Gastroesophageal sphincter (tissue), 4 donors: ENCODE results near the gene GLRA1. TPM values are rescaled to one million over a fixed set of nuclear protein-coding genes. Genes with fewer than 3 reads are reported as not detected.

Source experiments
- ATAC-seq: fragments of 150-250 bp; one replicate; pipeline ENCODE4 v1.9.1; 2016; ENCODE audit warnings: mild to moderate bottlenecking, moderate library complexity
- H3K27ac ChIP-seq, 4 donors: fragments of 200-600 bp; sonication (generic) in 3 of 4; 1 replicate in 3 of 4; 2 replicates in 1 of 4; pipeline ENCODE4 v1.5.1; 2016 to 2019
- H3K27me3 ChIP-seq: fragments of 200-600 bp; sonication (generic); one replicate; pipeline ENCODE4 v1.5.1; 2019
- H3K36me3 ChIP-seq, 2 donors: fragments of 200-600 bp; sonication (generic); one replicate each; pipeline ENCODE4 v1.5.1; 2019; ENCODE audit warnings: control low read depth in 1 of 2
- H3K4me1 ChIP-seq, 3 donors: fragments of 200-600 bp; sonication (generic); 1 replicate in 2 of 3; 2 replicates in 1 of 3; pipeline ENCODE4 v1.5.1; 2016 to 2019; ENCODE audit warnings: control low read depth in 2 of 3
- H3K4me3 ChIP-seq, 2 donors: fragments of 200-600 bp; sonication (generic); one replicate each; pipeline ENCODE4 v1.5.1; 2019; ENCODE audit warnings: mild to moderate bottlenecking in 1 of 2, moderate library complexity in 1 of 2
- H3K9me3 ChIP-seq, 3 donors: fragments of 200-600 bp; sonication (generic); one replicate each; pipeline ENCODE4 v1.5.1; 2017 to 2019; ENCODE audit warnings: control low read depth in 2 of 3
- CTCF ChIP-seq, 4 experiments: fragments of 200-600 bp in 2 of 4; fragments of 450-650 bp in 2 of 4; sonication (generic) in 1 of 4; IDR thresholded peaks; one replicate each; pipeline ENCODE4 v1.5.1; 2017 to 2019; ENCODE audit warnings: antibody characterized with exemption in 4 of 4, mild to moderate bottlenecking in 2 of 4, moderate library complexity in 2 of 4
- EP300 ChIP-seq: sonication (generic); formaldehyde crosslinking; IDR thresholded peaks from one replicate; pipeline ENCODE4 v1.6.1; 2017; ENCODE audit warnings: antibody characterized with exemption, mild to moderate bottlenecking
- POLR2A ChIP-seq, 2 donors: fragments of 450-650 bp; IDR thresholded peaks; one replicate each; pipeline ENCODE4 v1.6.1; 2017; ENCODE audit warnings: antibody characterized with exemption in 2 of 2, mild to moderate bottlenecking in 2 of 2, moderate library complexity in 1 of 2
- POLR2AphosphoS5 ChIP-seq: sonication (generic); formaldehyde crosslinking; IDR thresholded peaks from one replicate; pipeline ENCODE4 v1.6.1; 2017; ENCODE audit warnings: antibody characterized with exemption
- WGBS, 2 donors: methylation state at CpG; one replicate each; pipeline ENCODE4 v1.1.5; 2018; ENCODE audit warnings: low coverage in 1 of 2; 5-methylcytosine and 5-hydroxymethylcytosine counted together
- total RNA-seq, 4 donors: library from RNA; depleted of rRNA; stranded (reverse); fragments of >200 nt; gene quantifications; one replicate each; pipeline ENCODE4 v1.1.0, GENCODE V29; 2016

Gene GLRA1
- total RNA-seq, 4 donors from 2014 or later = not detected

- WGBS, 2 donors = 45 to 56% methylated on average over 1 of the region's 1 CpG
- no peaks in the 10 kb centered on the region for H3K36me3 ChIP-seq
- H3K4me1 ChIP-seq = peaks cover 6 to 98% (median 29%) of the 10 kb centered on the region in 3 donors
- no peak overlapping the region for H3K4me3 ChIP-seq
- TF ChIP-seq POLR2AphosphoS5 (no peak), POLR2A (IDR thresholded peaks at IDR 0.05) (no peak)
- no peaks in the 10 kb centered on the region for H3K27me3 ChIP-seq
- no peaks in the 10 kb centered on the region for H3K9me3 ChIP-seq
- no peak for ATAC-seq
- H3K27ac ChIP-seq = no peak overlapping the region
These were observed 143.4 kb downstream of the GLRA1 start for GRCh38 chr5:151781201-151781600.

- Histone ChIP-seq H3K9me3 (no peaks in the 10 kb centered on the region), H3K27me3 (no peaks in the 10 kb centered on the region), H3K4me3 (no peak overlapping the region), H3K27ac (no peak overlapping the region), H3K4me1 (peaks cover 6 to 99% (median 32%) of the 10 kb centered on the region in 3 donors), H3K36me3 (no peaks in the 10 kb centered on the region)
- TF ChIP-seq EP300 (no peak), POLR2AphosphoS5 (no peak), CTCF (IDR thresholded peaks at IDR 0.05) (no peak), POLR2A (IDR thresholded peaks at IDR 0.05) (no peak)
- no peak for ATAC-seq
- 91% methylated on average over 7 to 11 of the region's 11 CpGs for WGBS, 2 donors
These were observed 144.3 kb downstream of the GLRA1 start for GRCh38 chr5:151780348-151780747.

GRCh38 chr5:151779531-151780125, 145.0 kb downstream of the GLRA1 start:
- H3K27ac ChIP-seq = no peak overlapping the region
- H3K4me1 ChIP-seq = peaks cover 6 to 99% (median 40%) of the 10 kb centered on the region in 3 donors
- no peak overlapping the region for H3K4me3 ChIP-seq
- no peaks in the 10 kb centered on the region for H3K9me3 ChIP-seq
- no peaks in the 10 kb centered on the region for H3K27me3 ChIP-seq
- WGBS, 2 donors = 66 to 80% methylated on average over 3 of the region's 3 CpGs
- H3K36me3 ChIP-seq = no peaks in the 10 kb centered on the region
- ATAC-seq = no peak
- TF ChIP-seq EP300 (no peak), POLR2A (IDR thresholded peaks at IDR 0.05) (no peak), CTCF (IDR thresholded peaks at IDR 0.05) (no peak), POLR2AphosphoS5 (no peak)

GRCh38 chr5:151775025-151775606, 149.5 kb downstream of the GLRA1 start:
- 29 to 32% methylated on average over 3 of the region's 3 CpGs for WGBS, 2 donors
- no peak for TF ChIP-seq POLR2A (IDR thresholded peaks at IDR 0.05)
- no peaks in the 10 kb centered on the region for H3K27me3 ChIP-seq
- H3K36me3 ChIP-seq = no peaks in the 10 kb centered on the region
- H3K4me1 ChIP-seq = peaks cover 6 to 80% (median 34%) of the 10 kb centered on the region in 3 donors
- H3K9me3 ChIP-seq = no peaks in the 10 kb centered on the region
- no peak overlapping the region for H3K4me3 ChIP-seq
- ATAC-seq = no peak
- H3K27ac ChIP-seq = peak overlapping the region in 2 of 4 donors; percentile 34 to 96

- ATAC-seq = no peak
- no peaks in the 10 kb centered on the region for H3K36me3 ChIP-seq
- TF ChIP-seq EP300 (no peak), POLR2A (IDR thresholded peaks at IDR 0.05) (no peak), POLR2AphosphoS5 (no peak), CTCF (IDR thresholded peaks at IDR 0.05) (no peak)
- H3K9me3 ChIP-seq = no peaks in the 10 kb centered on the region
- H3K27ac ChIP-seq = peak overlapping the region; percentile 14 to 96 (median 94)
- H3K4me3 ChIP-seq = peak overlapping the region; percentile 81 to 87
- peaks cover 6 to 76% (median 33%) of the 10 kb centered on the region in 3 donors for H3K4me1 ChIP-seq
- WGBS, 2 donors = 0% methylated on average over 3 of the region's 3 CpGs
- H3K27me3 ChIP-seq = no peaks in the 10 kb centered on the region
These were observed 150.7 kb downstream of the GLRA1 start for GRCh38 chr5:151773951-151774350.
